GF-D8 (cell line): ENCODE results near the gene ACVR1B.
A peak's percentile ranks its signal among the peaks of the same experiment; 100 is the strongest.
"Not testable (repeated sequence)": the region's sequence is repeated elsewhere in the genome, so short reads cannot be mapped to it uniquely, and the experiment has no call there.

Source experiments
- DNase-seq: peaks from one replicate; lab custom pipeline; 2025; lab: John Stamatoyannopoulos, UW

Gene ACVR1B

DNA sequence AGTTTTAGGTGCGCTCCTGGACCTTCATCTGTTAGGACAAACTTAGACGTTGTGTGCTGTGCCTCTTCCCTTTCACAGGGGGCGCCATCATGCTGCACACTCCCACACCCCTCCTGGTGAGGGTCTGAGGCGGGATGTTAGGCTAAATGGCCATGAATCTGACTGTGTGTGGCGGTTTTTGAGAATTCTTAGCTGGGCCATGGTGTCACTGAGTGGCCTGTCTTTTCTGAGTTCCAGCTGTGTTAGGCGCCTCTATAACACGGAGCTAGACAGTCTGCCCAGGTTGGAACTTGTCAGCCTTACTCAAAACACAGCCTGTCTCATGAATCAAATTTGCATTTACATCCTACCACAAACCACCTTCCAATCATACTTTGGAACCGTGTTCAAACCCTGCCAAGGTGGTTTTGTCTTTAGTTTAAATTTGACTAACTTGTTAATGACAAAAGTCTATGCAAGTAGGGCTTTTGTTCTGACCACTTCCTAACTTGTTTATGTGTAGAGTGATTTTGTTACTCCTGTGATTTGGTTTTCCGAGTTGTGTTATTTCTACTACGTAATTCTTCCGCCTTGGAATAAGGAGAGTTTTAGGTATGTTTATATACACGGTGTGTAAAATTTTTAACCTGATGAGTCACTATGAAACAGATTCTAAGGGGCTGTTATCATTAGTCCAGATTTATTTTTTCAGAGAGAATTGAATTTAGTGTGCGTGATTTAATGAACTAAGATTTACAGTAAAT lies 19.6 kb downstream of the ACVR1B start:
- no peak for DNase-seq

DNA sequence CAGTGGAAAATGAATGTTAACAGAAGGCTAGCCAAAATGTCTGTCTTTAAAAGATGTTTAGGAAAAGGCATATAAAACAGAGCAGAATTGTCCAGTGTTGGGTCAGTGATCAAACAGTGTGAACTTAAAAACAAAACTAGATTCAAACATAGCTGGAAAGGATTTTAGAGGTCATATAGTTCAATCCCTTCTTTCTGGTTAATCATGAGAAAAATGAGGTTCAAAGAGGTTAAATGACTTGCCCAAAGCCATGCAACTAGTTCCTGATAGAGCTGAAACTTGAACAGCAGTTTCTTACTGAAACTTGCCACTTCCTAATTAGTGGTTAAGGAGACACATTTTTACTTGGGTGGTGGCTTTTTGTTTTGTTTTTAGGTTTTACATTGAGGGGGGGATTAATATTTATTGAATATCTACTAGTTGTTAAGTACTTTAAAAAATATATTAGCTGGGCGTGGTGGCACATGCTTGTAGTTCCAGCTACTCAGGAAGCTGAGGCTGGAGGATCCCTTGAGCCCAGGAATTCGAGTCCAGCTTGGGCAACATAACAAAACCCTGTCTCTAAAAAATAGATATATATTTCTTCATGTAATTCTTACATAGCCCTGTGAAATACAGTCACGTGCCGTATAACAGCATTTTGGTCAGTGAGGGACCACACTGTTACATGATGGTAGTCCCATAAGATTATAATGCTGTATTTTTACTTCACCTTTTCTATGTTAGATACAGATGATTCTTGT lies 20.4 kb downstream of the ACVR1B start:
- DNase-seq: peak; percentile 54

- peak; percentile 90 for DNase-seq
Observed at GRCh38 chr12:51972422-51972812, 20.9 kb downstream of the ACVR1B start.

- DNase-seq: peak; percentile 99
Observed at GRCh38 chr12:51972849-51973273, 21.4 kb downstream of the ACVR1B start.

- no peak for DNase-seq
Observed at GRCh38 chr12:51973560-51973959, 22.1 kb downstream of the ACVR1B start.

GRCh38 chr12:51974646-51975045 lies 23.1 kb downstream of the ACVR1B start:
- no peak for DNase-seq

- no peak for DNase-seq
Observed at GRCh38 chr12:51975196-51975595, 23.7 kb downstream of the ACVR1B start.

GRCh38 chr12:51976376-51977160 lies 25.1 kb downstream of the ACVR1B start:
- DNase-seq: no peak

GRCh38 chr12:51977320-51977753 lies 25.8 kb downstream of the ACVR1B start:
- no peak for DNase-seq

- DNase-seq: not testable (repeated sequence)
Observed at GRCh38 chr12:51979306-51979705, 27.8 kb downstream of the ACVR1B start.

DNA sequence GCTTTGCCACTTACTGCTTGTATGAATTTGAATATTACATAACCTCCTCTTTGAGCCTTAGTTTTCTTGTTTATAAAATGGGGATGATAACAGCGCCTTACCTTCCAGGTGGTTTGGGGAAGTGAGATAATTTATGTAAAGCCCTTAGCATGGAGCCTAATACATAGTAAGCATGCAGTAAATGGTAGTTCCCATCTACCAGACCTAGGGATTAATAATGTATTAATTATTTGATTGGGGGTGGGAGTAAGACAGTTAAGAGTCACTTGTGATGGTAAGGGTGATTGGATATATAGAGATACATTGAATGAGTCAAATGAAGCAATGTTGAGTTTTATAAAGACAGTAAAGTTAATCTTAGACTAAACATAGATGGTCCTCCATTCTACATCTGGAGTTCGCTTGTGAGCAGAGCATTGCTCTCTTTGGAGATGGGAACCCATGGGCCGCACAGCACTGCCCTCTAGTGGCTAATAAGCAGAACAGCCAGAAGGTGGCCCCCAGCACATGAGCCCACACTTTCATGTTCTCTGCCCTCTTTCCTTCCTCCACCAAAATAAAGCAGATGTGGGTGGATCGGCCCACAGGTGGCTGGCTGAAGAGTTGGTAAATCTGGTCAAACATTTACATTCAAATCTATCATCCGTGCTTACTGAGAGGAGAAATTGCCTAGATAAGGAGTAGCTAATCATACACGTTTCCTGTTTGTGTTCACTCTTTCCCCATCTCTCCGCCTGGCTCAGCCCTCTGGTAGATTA lies 28.7 kb downstream of the ACVR1B start:
- DNase-seq: peak; percentile 21

DNA sequence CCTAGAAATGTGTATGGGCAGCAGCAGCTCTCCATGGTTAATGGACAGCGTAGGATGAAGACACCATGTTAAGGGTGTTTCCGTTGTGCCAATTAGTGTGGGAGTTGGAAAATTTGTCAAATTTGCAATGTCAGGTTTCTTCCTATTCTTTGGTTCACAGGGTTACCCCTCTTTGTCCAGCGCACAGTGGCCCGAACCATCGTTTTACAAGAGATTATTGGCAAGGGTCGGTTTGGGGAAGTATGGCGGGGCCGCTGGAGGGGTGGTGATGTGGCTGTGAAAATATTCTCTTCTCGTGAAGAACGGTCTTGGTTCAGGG lies 29.3 kb downstream of the ACVR1B start:
- DNase-seq: no peak

DNA sequence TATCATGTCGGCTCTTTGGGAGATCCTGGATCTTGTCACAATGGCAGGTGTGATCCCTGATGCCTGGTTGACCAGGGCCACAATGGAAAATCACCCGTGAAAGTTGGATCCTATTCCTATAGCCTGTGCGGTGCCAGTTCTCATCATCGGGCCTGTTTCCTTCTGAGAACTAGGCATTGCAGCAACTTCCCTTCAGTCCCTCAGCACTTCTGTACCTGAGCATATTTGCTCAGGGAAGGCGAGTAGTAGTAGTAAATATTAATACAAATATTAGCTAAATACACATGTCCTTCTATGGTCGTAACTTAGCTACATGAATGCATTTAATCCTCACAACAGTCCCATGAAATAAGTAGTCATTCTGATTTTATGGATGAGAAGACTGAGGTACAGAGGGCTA lies 33.2 kb downstream of the ACVR1B start:
- DNase-seq: no peak

- no peak for DNase-seq
Observed at GRCh38 chr12:51985154-51985835, 33.8 kb downstream of the ACVR1B start.

DNA sequence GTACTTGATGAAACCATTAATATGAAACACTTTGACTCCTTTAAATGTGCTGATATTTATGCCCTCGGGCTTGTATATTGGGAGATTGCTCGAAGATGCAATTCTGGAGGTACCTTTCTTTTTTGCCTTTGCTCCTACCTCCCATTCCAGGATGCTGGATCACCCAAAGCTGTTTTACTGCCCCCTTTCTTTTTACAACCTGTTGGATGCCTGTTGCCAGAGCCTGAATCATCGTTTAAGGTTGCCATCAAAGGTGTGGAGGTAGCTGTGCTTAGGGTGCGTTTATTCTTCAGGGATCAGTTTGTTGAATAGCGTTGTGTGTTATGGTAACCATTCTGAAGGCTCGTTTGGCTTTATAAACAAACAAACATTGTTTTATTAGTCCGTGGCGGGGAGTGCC lies 35.3 kb downstream of the ACVR1B start:
- DNase-seq: no peak

GRCh38 chr12:51992246-51992645 lies 40.7 kb downstream of the ACVR1B start:
- DNase-seq: no peak

DNA sequence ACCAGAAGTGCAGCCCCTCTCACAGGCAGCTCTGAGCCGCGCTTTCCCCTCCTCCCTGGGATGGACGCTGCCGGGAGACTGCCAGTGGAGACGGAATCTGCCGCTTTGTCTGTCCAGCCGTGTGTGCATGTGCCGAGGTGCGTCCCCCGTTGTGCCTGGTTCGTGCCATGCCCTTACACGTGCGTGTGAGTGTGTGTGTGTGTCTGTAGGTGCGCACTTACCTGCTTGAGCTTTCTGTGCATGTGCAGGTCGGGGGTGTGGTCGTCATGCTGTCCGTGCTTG lies 43.0 kb downstream of the ACVR1B start:
- no peak for DNase-seq

DNA sequence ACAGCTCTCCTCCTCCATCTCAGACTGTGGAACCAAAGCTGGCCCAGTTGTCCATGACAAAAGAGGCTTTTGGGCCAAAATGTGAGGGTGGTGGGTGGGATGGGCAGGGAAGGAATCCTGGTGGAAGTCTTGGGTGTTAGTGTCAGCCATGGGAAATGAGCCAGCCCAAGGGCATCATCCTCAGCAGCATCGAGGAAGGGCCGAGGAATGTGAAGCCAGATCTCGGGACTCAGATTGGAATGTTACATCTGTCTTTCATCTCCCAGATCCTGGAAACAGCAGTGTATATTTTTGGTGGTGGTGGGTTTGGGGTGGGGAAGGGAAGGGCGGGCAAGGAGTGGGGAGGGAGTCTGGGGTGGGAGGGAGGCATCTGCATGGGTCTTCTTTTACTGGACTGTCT lies 43.5 kb downstream of the ACVR1B start:
- DNase-seq: no peak

DNA sequence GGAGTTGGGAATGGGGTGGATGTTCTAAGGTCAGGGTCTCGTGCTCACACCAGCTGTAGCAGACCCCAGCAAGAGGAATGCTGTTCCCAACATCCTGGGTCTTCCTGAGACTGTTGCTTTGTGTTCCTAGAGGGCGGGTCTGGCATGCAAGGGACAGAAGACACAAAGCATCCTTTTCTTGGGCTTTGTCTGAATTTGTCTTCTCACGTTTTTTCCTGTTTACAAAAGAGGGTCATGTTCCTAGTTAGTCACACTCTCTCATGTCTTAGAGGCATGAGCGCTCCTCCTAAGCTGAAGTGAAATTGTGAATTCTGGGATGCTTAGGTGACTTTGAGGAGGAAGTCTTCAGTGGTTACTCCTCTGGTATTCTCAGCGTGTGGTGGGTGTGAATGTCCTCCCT lies 45.6 kb downstream of the ACVR1B start:
- DNase-seq: no peak

GRCh38 chr12:52003016-52003550 lies 51.6 kb downstream of the ACVR1B start:
- no peak for DNase-seq

DNA sequence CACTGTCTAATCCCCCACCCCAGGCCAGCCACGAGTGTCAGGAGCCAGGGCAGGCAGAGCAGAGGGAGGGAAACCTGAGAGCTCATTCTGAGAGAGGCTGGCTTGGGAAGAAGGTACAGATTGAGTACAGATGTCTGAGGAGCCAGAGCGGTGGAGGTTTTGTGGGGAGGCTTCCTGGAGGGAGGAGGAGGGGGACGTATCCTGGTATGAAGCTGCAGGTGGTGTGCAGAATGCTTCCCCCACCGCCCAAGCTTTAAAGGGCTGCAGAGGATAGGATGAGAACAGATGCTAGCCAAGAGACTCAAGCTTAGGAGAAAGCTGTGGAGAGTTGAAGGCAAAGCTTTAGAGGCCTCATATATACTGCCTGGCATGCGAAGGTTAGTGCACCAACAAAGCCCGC lies 52.1 kb downstream of the ACVR1B start:
- DNase-seq: no peak
